ENCODE data around the gene TYMS.

GRCh38 chr18:659597-659996, 2.1 kb downstream of the TYMS start:
- TF ChIP-seq NR2C2 (IDR thresholded peaks at IDR 0.05; ENCODE audit: borderline replicate concordance, control insufficient read depth, insufficient read length, low read depth): no peak
- no peak for TF ChIP-seq POLR2A (IDR thresholded peaks at IDR 0.05; ENCODE audit: low read depth, low read length)
- no peak for TF ChIP-seq ZNF622 (IDR thresholded peaks at IDR 0.05)
- TF ChIP-seq CTCF (IDR thresholded peaks at IDR 0.05 in 2 of 3, conservative IDR thresholded peaks at IDR 0.05 in 1 of 3; ENCODE audit: control insufficient read depth in 2 of 3, extremely low read depth in 1 of 3, insufficient read depth in 1 of 3, low read depth in 3 of 3, low read length in 3 of 3): no peak
- TF ChIP-seq, protein P1, sequence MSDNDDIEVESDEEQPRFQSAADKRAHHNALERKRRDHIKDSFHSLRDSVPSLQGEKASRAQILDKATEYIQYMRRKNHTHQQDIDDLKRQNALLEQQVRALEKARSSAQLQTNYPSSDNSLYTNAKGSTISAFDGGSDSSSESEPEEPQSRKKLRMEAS (IDR thresholded peaks at IDR 0.05; ENCODE audit: low read depth, low read length): no peak
- TF ChIP-seq ZNF384 (IDR thresholded peaks at IDR 0.05; ENCODE audit: borderline replicate concordance, low read depth, low read length): no peak

Data from GM12878 (cell line).